Upper lobe of left lung (tissue), 6 donors: ENCODE measurements around the gene DOCK10. TPM values are rescaled to one million over a fixed set of nuclear protein-coding genes. Genes with fewer than 3 reads are reported as not detected.

Experiments used
- ATAC-seq, 2 donors: fragments of 200-7000 bp; cut with Tn5 transposase; one replicate each; pipeline ENCODE4 v1.9.1; 2022; ENCODE audit warnings: mild to moderate bottlenecking in 2 of 2, moderate library complexity in 2 of 2; ENCODE audit not compliant: low FRiP score in 2 of 2
- DNase-seq, 2 donors: peaks; one replicate each; pipeline ENCODE4 v3.0.0-alpha.2; 2019 to 2020
- H3K27ac ChIP-seq, 4 donors: fragments of 200-600 bp; sonication (generic); one replicate each; pipeline ENCODE4 v1.5.1; 2016 to 2019
- H3K27me3 ChIP-seq, 4 donors: fragments of 200-600 bp; sonication (generic); one replicate each; pipeline ENCODE4 v1.5.1; 2017 to 2019
- H3K36me3 ChIP-seq, 4 donors: fragments of 200-600 bp; sonication (generic); one replicate each; pipeline ENCODE4 v1.5.1; 2016 to 2019
- H3K4me1 ChIP-seq, 4 donors: fragments of 200-600 bp; sonication (generic); one replicate each; pipeline ENCODE4 v1.5.1; 2018 to 2019
- H3K4me3 ChIP-seq, 4 donors: fragments of 200-600 bp; sonication (generic); one replicate each; pipeline ENCODE4 v1.5.1; 2017 to 2019; ENCODE audit warnings: mild to moderate bottlenecking in 2 of 4, moderate library complexity in 1 of 4
- H3K9me3 ChIP-seq, 4 donors: fragments of 200-600 bp; sonication (generic); one replicate each; pipeline ENCODE4 v1.5.1; 2018 to 2019
- EP300 ChIP-seq, 4 donors: sonication (generic); formaldehyde crosslinking; IDR thresholded peaks; one replicate each; pipeline ENCODE4 v1.5.1; 2017; ENCODE audit warnings: antibody characterized with exemption in 4 of 4, control low read depth in 2 of 4
- POLR2A ChIP-seq, 4 donors: fragments of 450-650 bp; IDR thresholded peaks; one replicate each; pipeline ENCODE4 v1.5.1; 2016 to 2017; ENCODE audit warnings: antibody characterized with exemption in 4 of 4, mild to moderate bottlenecking in 2 of 4
- POLR2AphosphoS5 ChIP-seq, 2 donors: sonication (generic); formaldehyde crosslinking; IDR thresholded peaks; one replicate each; pipeline ENCODE4 v1.5.1; 2017; ENCODE audit warnings: antibody characterized with exemption in 2 of 2
- WGBS, 2 donors: methylation state at CpG; one replicate each; pipeline ENCODE4 v1.1.5; 2017 to 2018; 5-methylcytosine and 5-hydroxymethylcytosine counted together
- total RNA-seq, 6 donors: library from RNA; depleted of rRNA in 4 of 6; stranded (reverse); fragments of >200 nt in 4 of 6; gene quantifications; one replicate each; pipeline versions ENCODE4 v1.1.0 to v1.2.1, GENCODE V29; 2016 to 2021
- TF ChIP-seq, protein P1 (sequence below), 6 experiments: fragments of 450-650 bp in 4 of 6; fragments of 200-600 bp in 2 of 6; sonication (generic) in 2 of 6; IDR thresholded peaks; one replicate each; pipeline ENCODE4 v1.5.1; 2016 to 2019; ENCODE audit warnings: antibody characterized with exemption in 6 of 6
- donor health status: DM: no; HTN: no; CAD: no; lungs with moderate emphysema.
- donor health status: DM: no; HTN: yes; CAD: no; lungs with severe emphysema.

DOCK10 gene
- total RNA-seq, 6 donors from 2014 or later = 17.6 to 127 (median 39.9) TPM

GRCh38 chr2:224731665-224732064, 310.6 kb downstream of the DOCK10 start:
- Histone ChIP-seq H3K4me1 (no peaks in the 10 kb centered on the region), H3K27me3 (no peaks in the 10 kb centered on the region), H3K9me3 (peaks cover 0 to 21% (median 8%) of the 10 kb centered on the region in 4 donors), H3K27ac (no peak overlapping the region), H3K4me3 (no peak overlapping the region), H3K36me3 (no peaks in the 10 kb centered on the region)
- no peak for ATAC-seq
- TF ChIP-seq POLR2A (IDR thresholded peaks at IDR 0.05) = no peak
- no peak for TF ChIP-seq EP300 (IDR thresholded peaks at IDR 0.05)
- TF ChIP-seq, protein P1, sequence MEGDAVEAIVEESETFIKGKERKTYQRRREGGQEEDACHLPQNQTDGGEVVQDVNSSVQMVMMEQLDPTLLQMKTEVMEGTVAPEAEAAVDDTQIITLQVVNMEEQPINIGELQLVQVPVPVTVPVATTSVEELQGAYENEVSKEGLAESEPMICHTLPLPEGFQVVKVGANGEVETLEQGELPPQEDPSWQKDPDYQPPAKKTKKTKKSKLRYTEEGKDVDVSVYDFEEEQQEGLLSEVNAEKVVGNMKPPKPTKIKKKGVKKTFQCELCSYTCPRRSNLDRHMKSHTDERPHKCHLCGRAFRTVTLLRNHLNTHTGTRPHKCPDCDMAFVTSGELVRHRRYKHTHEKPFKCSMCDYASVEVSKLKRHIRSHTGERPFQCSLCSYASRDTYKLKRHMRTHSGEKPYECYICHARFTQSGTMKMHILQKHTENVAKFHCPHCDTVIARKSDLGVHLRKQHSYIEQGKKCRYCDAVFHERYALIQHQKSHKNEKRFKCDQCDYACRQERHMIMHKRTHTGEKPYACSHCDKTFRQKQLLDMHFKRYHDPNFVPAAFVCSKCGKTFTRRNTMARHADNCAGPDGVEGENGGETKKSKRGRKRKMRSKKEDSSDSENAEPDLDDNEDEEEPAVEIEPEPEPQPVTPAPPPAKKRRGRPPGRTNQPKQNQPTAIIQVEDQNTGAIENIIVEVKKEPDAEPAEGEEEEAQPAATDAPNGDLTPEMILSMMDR (IDR thresholded peaks at IDR 0.05) = no peak
- TF ChIP-seq POLR2AphosphoS5 (IDR thresholded peaks at IDR 0.05) = no peak
- DNase-seq = no peak
- WGBS, 2 donors = 70 to 89% methylated on average over 1 of the region's 1 CpG

GRCh38 chr2:224729435-224729834, 312.8 kb downstream of the DOCK10 start:
- ATAC-seq = no peak

DNA sequence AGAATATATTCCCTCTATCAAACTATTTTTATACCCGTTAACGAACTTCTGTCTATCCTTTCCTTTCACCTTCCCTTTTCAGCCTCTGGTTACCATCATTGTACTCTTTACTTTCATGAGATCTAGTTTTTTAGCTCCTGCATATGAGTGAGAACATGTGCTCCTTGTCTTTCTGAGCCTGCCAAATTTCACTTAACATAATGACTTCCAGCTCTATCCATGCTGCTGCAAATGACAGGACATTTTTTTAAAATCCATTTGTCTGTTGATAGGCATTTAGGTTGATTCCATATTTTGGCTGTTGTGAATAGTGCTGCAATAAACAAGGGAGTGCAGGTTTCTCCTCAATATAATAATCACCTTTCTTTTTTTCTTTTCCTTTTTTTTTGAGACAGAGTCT, 317.9 kb downstream of the DOCK10 start:
- TF ChIP-seq, protein P1 (IDR thresholded peaks at IDR 0.05) = no peak
- TF ChIP-seq EP300 (IDR thresholded peaks at IDR 0.05) = no peak
- TF ChIP-seq POLR2A (IDR thresholded peaks at IDR 0.05) = no peak
- TF ChIP-seq POLR2AphosphoS5 (IDR thresholded peaks at IDR 0.05) = no peak
- no peak overlapping the region for H3K4me3 ChIP-seq
- no peak overlapping the region for H3K27ac ChIP-seq
- peaks cover 0 to 12% (median 1%) of the 10 kb centered on the region in 4 donors for H3K9me3 ChIP-seq
- DNase-seq (no peak), ATAC-seq (no peak)
- WGBS, 2 donors = 95 to 96% methylated on average over 2 of the region's 2 CpGs
- no peaks in the 10 kb centered on the region for H3K27me3 ChIP-seq
- no peaks in the 10 kb centered on the region for H3K4me1 ChIP-seq
- no peaks in the 10 kb centered on the region for H3K36me3 ChIP-seq

More at GRCh38 chr2:224729435-224729834, 312.8 kb downstream of the DOCK10 start:
- H3K9me3 ChIP-seq = peaks cover 0 to 12% (median 1%) of the 10 kb centered on the region in 4 donors
- WGBS, 2 donors = 75 to 80% methylated on average over 1 of the region's 1 CpG
- H3K4me3 ChIP-seq = no peak overlapping the region
- no peaks in the 10 kb centered on the region for H3K36me3 ChIP-seq
- H3K27ac ChIP-seq = no peak overlapping the region
- no peaks in the 10 kb centered on the region for H3K27me3 ChIP-seq
- no peaks in the 10 kb centered on the region for H3K4me1 ChIP-seq
- TF ChIP-seq, protein P1 (IDR thresholded peaks at IDR 0.05) = no peak
- TF ChIP-seq POLR2A (IDR thresholded peaks at IDR 0.05) = no peak
- no peak for DNase-seq

DNA sequence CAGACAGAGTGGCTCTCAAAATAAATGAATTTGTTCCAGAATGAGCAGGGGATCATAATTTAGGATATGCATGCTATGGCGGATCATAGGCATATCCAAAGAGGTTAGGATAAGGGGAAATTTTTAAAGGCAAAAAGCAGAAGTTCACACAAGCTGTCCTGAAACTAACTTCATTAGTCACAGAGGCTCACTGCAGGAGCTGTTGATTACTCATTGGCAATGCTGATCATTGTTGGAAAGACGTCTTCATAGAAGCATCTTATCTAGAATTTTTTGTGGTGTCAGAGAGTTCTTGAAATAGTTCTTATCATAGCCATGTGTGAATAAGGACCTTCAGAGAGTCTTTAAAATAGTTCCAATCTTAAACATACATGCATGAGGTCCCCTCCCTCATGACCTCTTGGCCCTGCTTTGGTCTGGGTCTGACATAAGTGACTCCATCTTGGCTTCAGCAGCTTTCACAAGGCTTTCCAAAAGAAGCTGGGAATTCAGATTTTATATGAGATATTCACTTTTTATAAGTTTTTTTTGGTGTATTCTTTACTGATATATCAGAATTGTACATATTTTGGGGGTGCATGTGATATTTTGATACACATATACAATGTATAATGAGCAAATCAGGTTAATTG, 318.6 kb downstream of the DOCK10 start:
- H3K27me3 ChIP-seq = no peaks in the 10 kb centered on the region
- peaks cover 0 to 6% (median 1%) of the 10 kb centered on the region in 4 donors for H3K9me3 ChIP-seq
- no peaks in the 10 kb centered on the region for H3K4me1 ChIP-seq
- DNase-seq (no peak), ATAC-seq (peak in 1 of 2 donors; percentile 39)
- H3K4me3 ChIP-seq = no peak overlapping the region
- no peak overlapping the region for H3K27ac ChIP-seq
- no peak for TF ChIP-seq EP300 (IDR thresholded peaks at IDR 0.05)
- no peak for TF ChIP-seq POLR2AphosphoS5 (IDR thresholded peaks at IDR 0.05)
- no peak for TF ChIP-seq POLR2A (IDR thresholded peaks at IDR 0.05)
- TF ChIP-seq, protein P1 (IDR thresholded peaks at IDR 0.05) = no peak
- H3K36me3 ChIP-seq = no peaks in the 10 kb centered on the region
- WGBS, 2 donors = 64 to 74% methylated on average over 2 of the region's 2 CpGs

GRCh38 chr2:224722770-224723169, 319.5 kb downstream of the DOCK10 start:
- H3K4me3 ChIP-seq = no peak overlapping the region
- ATAC-seq = no peak
- 70 to 83% methylated on average over 4 of the region's 4 CpGs for WGBS, 2 donors
- H3K36me3 ChIP-seq = no peaks in the 10 kb centered on the region
- TF ChIP-seq, protein P1 (IDR thresholded peaks at IDR 0.05) = no peak
- TF ChIP-seq POLR2A (IDR thresholded peaks at IDR 0.05) (no peak), POLR2AphosphoS5 (IDR thresholded peaks at IDR 0.05) (no peak)
- H3K4me1 ChIP-seq = no peaks in the 10 kb centered on the region
- H3K9me3 ChIP-seq = no peaks in the 10 kb centered on the region
- no peak for DNase-seq
- no peak overlapping the region for H3K27ac ChIP-seq
- H3K27me3 ChIP-seq = no peaks in the 10 kb centered on the region
